Colonic mucosa (tissue), 4 donors: ENCODE results near the gene RGS5. TPM values are rescaled to one million over a fixed set of nuclear protein-coding genes. Genes with fewer than 3 reads are reported as not detected.

Experiments
- DNase-seq: peaks from one replicate; pipeline ENCODE4 v3.0.0-alpha.2; 2020
- H3K27ac ChIP-seq: fragments of 200-600 bp; one replicate; pipeline ENCODE4 v1.8.0; 2021
- H3K27me3 ChIP-seq: fragments of 200-600 bp; one replicate; pipeline ENCODE4 v1.8.0; 2021
- H3K36me3 ChIP-seq: fragments of 200-600 bp; one replicate; pipeline ENCODE4 v1.8.0; 2021
- H3K4me1 ChIP-seq: fragments of 200-600 bp; one replicate; pipeline ENCODE4 v1.8.0; 2021; ENCODE audit warnings: mild to moderate bottlenecking
- H3K4me3 ChIP-seq: fragments of 200-600 bp; one replicate; pipeline ENCODE4 v1.8.0; 2021
- H3K9ac ChIP-seq, 2 donors: one replicate each; pipeline ENCODE4 v1.7.0; 2013; ENCODE audit warnings: control low read depth in 2 of 2, low read depth in 2 of 2, low read length in 2 of 2
- H3K9me3 ChIP-seq: fragments of 200-600 bp; one replicate; pipeline ENCODE4 v1.8.0; 2021
- intact Hi-C: fragments of 100-400 bp; cut with DNase I; formaldehyde crosslinking; loops from one replicate; pipeline ENCODE4 v1.14.1; 2022
- total RNA-seq, 2 donors: library from RNA; stranded (reverse); fragmentation: NEBNext Ultra II Directional in 1 of 2; extraction: Animal tissue kit (Norgen Biotek cat#: 25700) in 1 of 2; gene quantifications; one replicate each; pipeline ENCODE4 v1.2.1, GENCODE V29; 2021
- TF ChIP-seq, protein P1 (sequence below): fragments of 200-600 bp; IDR thresholded peaks from one replicate; pipeline ENCODE4 v1.8.0; 2022; ENCODE audit warnings: antibody characterized with exemption, mild to moderate bottlenecking
- donor health status: healthy.
- donor health status: DM: no; HTN: no; CAD: no.
- donor health status: DM: no; HTN: no; CAD: no.

Gene RGS5
- total RNA-seq, 2 donors from 2014 or later = 10.8 to 41.7 TPM

DNA sequence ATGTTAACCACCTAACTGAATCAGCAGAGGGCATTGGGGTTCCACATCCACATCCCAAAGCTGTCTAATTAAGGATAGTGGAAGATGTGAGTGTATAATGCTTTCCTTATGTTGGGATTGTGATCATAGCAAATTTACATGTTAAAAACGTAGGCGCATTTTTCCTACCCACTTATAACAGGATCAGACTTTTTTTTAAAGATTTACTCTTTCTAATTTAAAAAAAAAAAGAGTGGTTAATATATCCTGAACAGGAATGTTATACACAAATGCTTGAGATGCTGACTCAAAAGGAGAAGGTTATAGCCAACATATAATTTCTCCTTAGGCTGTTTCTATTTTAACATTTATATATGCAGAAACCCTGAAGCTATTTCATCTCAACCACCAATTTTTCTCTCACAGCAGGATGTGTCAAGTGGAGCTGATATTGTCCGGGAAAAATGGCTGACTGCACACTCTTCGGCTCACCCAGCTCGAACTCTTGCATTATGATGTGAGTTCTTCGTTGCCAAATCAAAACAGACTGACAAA is 40.3 kb downstream of the RGS5 start:
- no peaks in the 10 kb centered on the region for H3K9me3 ChIP-seq
- no peaks in the 10 kb centered on the region for H3K27me3 ChIP-seq
- no peak overlapping the region for H3K9ac ChIP-seq
- no peak for DNase-seq
- intact Hi-C loops = no loop called here
- no peak overlapping the region for H3K4me3 ChIP-seq
- no peaks in the 10 kb centered on the region for H3K4me1 ChIP-seq
- H3K27ac ChIP-seq = no peak overlapping the region
- H3K36me3 ChIP-seq = no peaks in the 10 kb centered on the region
- TF ChIP-seq, protein P1, sequence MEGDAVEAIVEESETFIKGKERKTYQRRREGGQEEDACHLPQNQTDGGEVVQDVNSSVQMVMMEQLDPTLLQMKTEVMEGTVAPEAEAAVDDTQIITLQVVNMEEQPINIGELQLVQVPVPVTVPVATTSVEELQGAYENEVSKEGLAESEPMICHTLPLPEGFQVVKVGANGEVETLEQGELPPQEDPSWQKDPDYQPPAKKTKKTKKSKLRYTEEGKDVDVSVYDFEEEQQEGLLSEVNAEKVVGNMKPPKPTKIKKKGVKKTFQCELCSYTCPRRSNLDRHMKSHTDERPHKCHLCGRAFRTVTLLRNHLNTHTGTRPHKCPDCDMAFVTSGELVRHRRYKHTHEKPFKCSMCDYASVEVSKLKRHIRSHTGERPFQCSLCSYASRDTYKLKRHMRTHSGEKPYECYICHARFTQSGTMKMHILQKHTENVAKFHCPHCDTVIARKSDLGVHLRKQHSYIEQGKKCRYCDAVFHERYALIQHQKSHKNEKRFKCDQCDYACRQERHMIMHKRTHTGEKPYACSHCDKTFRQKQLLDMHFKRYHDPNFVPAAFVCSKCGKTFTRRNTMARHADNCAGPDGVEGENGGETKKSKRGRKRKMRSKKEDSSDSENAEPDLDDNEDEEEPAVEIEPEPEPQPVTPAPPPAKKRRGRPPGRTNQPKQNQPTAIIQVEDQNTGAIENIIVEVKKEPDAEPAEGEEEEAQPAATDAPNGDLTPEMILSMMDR = no peak

DNA sequence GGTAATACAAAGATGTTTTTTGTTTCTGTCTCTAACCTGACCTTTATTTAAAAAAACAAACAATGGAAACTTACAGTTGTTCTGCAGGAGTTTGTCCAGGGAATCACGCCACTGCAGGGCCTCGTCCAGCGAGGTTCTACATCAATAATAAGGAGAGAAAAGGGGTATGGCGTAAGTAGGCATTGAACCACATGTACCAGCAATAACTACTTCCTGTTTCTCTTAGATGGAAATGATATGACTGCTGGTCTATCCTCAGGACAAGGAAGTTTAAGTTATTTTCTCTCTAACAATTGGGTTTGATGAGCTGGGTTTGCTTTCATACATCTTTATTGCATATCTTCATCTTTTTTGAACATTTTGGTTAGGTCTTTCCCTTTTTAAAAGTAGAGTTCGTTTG is 40.9 kb downstream of the RGS5 start:
- TF ChIP-seq, protein P1 = no peak
- Histone ChIP-seq H3K27me3 (no peaks in the 10 kb centered on the region), H3K9ac (no peak overlapping the region), H3K27ac (no peak overlapping the region), H3K36me3 (no peaks in the 10 kb centered on the region), H3K9me3 (no peaks in the 10 kb centered on the region), H3K4me1 (no peaks in the 10 kb centered on the region), H3K4me3 (no peak overlapping the region)
- intact Hi-C loops = no loop called here
- DNase-seq = no peak

DNA sequence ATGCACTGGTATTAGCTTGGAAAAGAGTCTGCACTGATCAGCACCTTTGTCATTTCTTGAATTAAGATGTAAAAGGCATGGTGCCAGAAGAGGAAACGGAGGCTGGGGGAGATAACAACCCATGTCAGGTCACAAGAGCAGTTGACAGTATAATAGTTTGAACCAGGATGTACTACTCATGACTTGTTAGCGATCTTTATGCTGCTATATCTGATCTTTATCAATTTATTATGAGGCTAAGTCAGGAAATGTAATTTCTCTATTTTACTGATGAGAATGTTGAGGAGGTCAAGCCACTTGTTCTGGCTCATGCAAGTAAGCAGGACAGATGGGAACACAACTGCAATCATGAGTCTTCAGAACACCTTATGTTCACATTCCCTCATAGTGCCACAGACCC is 41.4 kb downstream of the RGS5 start:
- intact Hi-C loops = no loop called here
- Histone ChIP-seq H3K9me3 (no peaks in the 10 kb centered on the region), H3K4me1 (no peaks in the 10 kb centered on the region), H3K36me3 (no peaks in the 10 kb centered on the region), H3K4me3 (no peak overlapping the region), H3K27me3 (no peaks in the 10 kb centered on the region), H3K27ac (no peak overlapping the region), H3K9ac (no peak overlapping the region)
- TF ChIP-seq, protein P1 = no peak
- DNase-seq = no peak

GRCh38 chr1:163155606-163156005 is 47.1 kb downstream of the RGS5 start:
- no peaks in the 10 kb centered on the region for H3K9me3 ChIP-seq
- H3K27ac ChIP-seq = no peak overlapping the region

DNA sequence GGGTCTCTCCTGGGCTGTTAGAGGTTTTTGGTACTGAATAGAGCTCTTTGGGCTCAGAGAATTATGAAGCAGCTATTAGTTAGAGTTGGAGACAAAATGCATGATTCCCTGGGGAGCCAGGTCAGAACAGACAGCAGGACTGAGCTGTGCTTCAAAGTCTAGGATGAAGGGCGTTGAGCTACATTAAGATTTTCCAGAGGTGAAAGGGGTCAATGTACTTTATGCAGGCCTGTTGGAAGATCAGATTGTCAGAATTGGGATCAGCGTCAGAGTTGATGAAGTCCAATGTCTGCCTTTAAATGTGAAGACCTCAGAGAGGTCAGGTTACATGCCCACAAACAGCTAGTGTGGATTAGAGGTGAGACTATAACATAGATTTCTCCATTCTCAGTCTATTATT is 53.8 kb downstream of the RGS5 start:
- intact Hi-C loops = no loop called here
- H3K9me3 ChIP-seq = no peaks in the 10 kb centered on the region
- H3K9ac ChIP-seq = no peak overlapping the region
- no peak for DNase-seq
- H3K27ac ChIP-seq = no peak overlapping the region
- no peak overlapping the region for H3K4me3 ChIP-seq
- H3K4me1 ChIP-seq = no peaks in the 10 kb centered on the region
- TF ChIP-seq, protein P1 = no peak
- H3K27me3 ChIP-seq = no peaks in the 10 kb centered on the region
- H3K36me3 ChIP-seq = no peaks in the 10 kb centered on the region

More at GRCh38 chr1:163155606-163156005, 47.1 kb downstream of the RGS5 start:
- H3K4me1 ChIP-seq = no peaks in the 10 kb centered on the region
- H3K36me3 ChIP-seq = no peaks in the 10 kb centered on the region
- no peak overlapping the region for H3K4me3 ChIP-seq
- TF ChIP-seq, protein P1 = no peak
- no peak for DNase-seq
- H3K9ac ChIP-seq = no peak overlapping the region
- intact Hi-C loops = no loop called here
- H3K27me3 ChIP-seq = no peaks in the 10 kb centered on the region

DNA sequence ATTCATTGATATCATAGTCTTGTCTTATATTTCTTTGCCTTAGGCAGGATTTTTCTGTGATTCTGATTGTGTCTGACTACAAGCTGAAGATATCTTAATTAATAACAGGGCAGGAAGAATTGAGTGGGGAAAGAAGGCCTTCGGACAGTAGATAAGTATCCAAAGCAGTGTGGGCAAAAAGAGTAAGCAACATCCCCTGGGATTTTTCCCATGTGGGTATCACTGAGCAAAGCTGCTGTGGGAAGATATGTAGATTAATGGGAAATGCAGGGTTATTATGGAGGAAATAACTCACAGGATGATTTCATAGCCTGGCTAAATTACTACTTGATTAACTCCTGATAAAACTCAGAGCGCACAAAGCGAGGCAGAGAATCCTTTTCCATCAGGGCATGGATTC is 55.7 kb downstream of the RGS5 start:
- Histone ChIP-seq H3K27me3 (no peaks in the 10 kb centered on the region), H3K9me3 (no peaks in the 10 kb centered on the region), H3K4me3 (no peak overlapping the region), H3K4me1 (no peaks in the 10 kb centered on the region), H3K36me3 (no peaks in the 10 kb centered on the region), H3K9ac (no peak overlapping the region), H3K27ac (no peak overlapping the region)
- TF ChIP-seq, protein P1 = no peak
- intact Hi-C loops = no loop called here
- no peak for DNase-seq
